ENCODE data around the gene ZBTB5. TPM values are rescaled to one million over a fixed set of nuclear protein-coding genes. Genes with fewer than 3 reads are reported as not detected.
"Not testable (repeated sequence)": the region's sequence is repeated elsewhere in the genome, so short reads cannot be mapped to it uniquely, and the experiment has no call there.

Gene ZBTB5
- total and polyA plus RNA-seq, 2 of the 4 experiments (the other 2 are of a cell fraction): 6.3 to 9.1 TPM

DNA sequence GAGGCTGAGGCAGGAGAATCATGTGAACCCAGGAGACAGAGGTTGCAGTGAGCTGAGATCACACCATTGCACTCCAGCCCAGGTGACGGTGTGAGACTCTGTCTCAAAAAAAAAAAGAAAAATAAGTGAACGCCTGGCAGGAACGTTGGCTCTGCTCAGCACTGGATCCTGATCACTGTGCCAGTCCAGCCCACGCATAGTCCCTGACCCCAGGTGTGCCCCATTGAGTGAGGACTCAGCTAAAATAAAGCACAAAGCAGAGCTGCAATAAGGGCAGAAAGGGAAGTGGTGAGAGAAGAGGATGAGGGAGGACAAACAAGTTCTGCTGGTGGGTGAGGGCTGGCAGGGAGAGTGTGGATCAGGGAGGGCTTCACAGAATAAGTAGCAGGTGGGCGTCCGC is 38.4 kb downstream of the ZBTB5 start:
- Histone ChIP-seq H3K4ac (ENCODE audit: low read depth, low read length) (no peak overlapping the region), H2BK20ac (ENCODE audit: low read depth, low read length) (no peak overlapping the region), H3K36me3 (ENCODE audit: control insufficient read depth, insufficient read depth, low read length) (peaks cover 39% of the 10 kb centered on the region), H2BK5ac (ENCODE audit: low read depth, low read length, poor library complexity, severe bottlenecking) (no peak overlapping the region), H3K4me3 (ENCODE audit: insufficient read depth, low read depth, low read length) (no peak overlapping the region), H2BK15ac (ENCODE audit: low read depth, low read length) (no peak overlapping the region), H3K4me1 (ENCODE audit: control insufficient read depth, insufficient read depth, low read length) (peaks cover 9% of the 10 kb centered on the region), H3K18ac (ENCODE audit: low read depth, low read length) (no peak overlapping the region), H4K5ac (ENCODE audit: low read depth, low read length) (no peak overlapping the region), H4K8ac (ENCODE audit: low read depth in 2 of 2, low read length in 2 of 2) (no peak overlapping the region), H2AK9ac (replicated peaks; ENCODE audit: low read depth, low read length, poor library complexity) (no peak overlapping the region), H3K9me3 (ENCODE audit: control insufficient read depth, insufficient read depth, low read length) (no peaks in the 10 kb centered on the region), H3K14ac (replicated peaks; ENCODE audit: low read depth, low read length) (no peak overlapping the region), H2AFZ (replicated peaks; ENCODE audit: low read length, poor library complexity) (no peak overlapping the region), H3K27me3 (ENCODE audit: control insufficient read depth, insufficient read depth, low read length) (no peaks in the 10 kb centered on the region), H4K20me1 (ENCODE audit: insufficient read depth, low read length) (peaks cover 28% of the 10 kb centered on the region), H3K79me1 (ENCODE audit: low read depth in 1 of 2, low read length in 2 of 2) (peaks cover 19 to 50% of the 10 kb centered on the region in 2 experiments), H3K56ac (ENCODE audit: extremely low read depth, insufficient read depth, low read length) (no peak overlapping the region), H3K23ac (ENCODE audit: low read depth, low read length) (no peak overlapping the region), H2BK120ac (ENCODE audit: low read depth, low read length) (no peak overlapping the region), H3K27ac (ENCODE audit: insufficient read depth, low read length) (no peak overlapping the region), H3K9ac (ENCODE audit: low read depth, low read length) (no peak overlapping the region), H4K91ac (ENCODE audit: insufficient read depth, low read depth, low read length) (no peak overlapping the region), H3K4me2 (ENCODE audit: low read depth, low read length) (no peak overlapping the region), H3K9me1 (ENCODE audit: insufficient read depth, low read length) (peaks cover 16% of the 10 kb centered on the region), H2AK5ac (ENCODE audit: low read depth, low read length) (no peak overlapping the region)
- no peak for ATAC-seq (ENCODE audit: low read depth)
- in situ Hi-C loops (cut with MboI; ENCODE audit: low sequenced_read_pairs) (no loop called here), intact Hi-C loops (cut with micrococcal nuclease) (no loop called here), dilution Hi-C loops (cut with HindIII; ENCODE audit: low sequenced_read_pairs, unreplicated experiment) (no loop called here)
- ChIA-PET CTCF (interaction anchor here (0.6 to 0.7 kb wide), 2 partner anchors 1042 to 1165 kb away, joined by 4 read pairs; no protein-coding TSS in a partner anchor), POLR2A (ENCODE audit: unreplicated experiment) (interaction anchor here (0.6 kb wide), 1 partner anchor 43 kb away, joined by 4 read pairs; no protein-coding TSS in a partner anchor)
- no TSS peak for BruUV-seq (replicated peaks)
- TF ChIP-seq CHD1 (IDR thresholded peaks at IDR 0.05; ENCODE audit: low read depth, low read length) (no peak), RAD21 (IDR thresholded peaks at IDR 0.05; ENCODE audit: low read length) (no peak), FOS (IDR thresholded peaks at IDR 0.05; ENCODE audit: low read depth, low read length) (no peak), NFE2L2 (IDR thresholded peaks at IDR 0.05; ENCODE audit: low read depth, low read length) (no peak), CEBPB (IDR thresholded peaks at IDR 0.05; ENCODE audit: low read depth, low read length) (no peak), POLR2A (IDR thresholded peaks at IDR 0.05; ENCODE audit: low read depth, low read length) (no peak)
- TF ChIP-seq, protein P1, sequence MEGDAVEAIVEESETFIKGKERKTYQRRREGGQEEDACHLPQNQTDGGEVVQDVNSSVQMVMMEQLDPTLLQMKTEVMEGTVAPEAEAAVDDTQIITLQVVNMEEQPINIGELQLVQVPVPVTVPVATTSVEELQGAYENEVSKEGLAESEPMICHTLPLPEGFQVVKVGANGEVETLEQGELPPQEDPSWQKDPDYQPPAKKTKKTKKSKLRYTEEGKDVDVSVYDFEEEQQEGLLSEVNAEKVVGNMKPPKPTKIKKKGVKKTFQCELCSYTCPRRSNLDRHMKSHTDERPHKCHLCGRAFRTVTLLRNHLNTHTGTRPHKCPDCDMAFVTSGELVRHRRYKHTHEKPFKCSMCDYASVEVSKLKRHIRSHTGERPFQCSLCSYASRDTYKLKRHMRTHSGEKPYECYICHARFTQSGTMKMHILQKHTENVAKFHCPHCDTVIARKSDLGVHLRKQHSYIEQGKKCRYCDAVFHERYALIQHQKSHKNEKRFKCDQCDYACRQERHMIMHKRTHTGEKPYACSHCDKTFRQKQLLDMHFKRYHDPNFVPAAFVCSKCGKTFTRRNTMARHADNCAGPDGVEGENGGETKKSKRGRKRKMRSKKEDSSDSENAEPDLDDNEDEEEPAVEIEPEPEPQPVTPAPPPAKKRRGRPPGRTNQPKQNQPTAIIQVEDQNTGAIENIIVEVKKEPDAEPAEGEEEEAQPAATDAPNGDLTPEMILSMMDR (conservative IDR thresholded peaks at IDR 0.05; ENCODE audit: low read depth, low read length): no peak
- DNase-seq: no peak
- WGBS, 2 experiments (ENCODE audit: extremely low coverage in 2 of 2, insufficient read length in 1 of 2): 100% methylated on average over 3 of the region's 6 CpGs; no CpG with 5 or more reads in 1 of the 2 experiments

- CTCF ChIA-PET: interaction anchor here (0.7 kb wide), 1 partner anchor 1042 kb away, joined by 4 read pairs; no protein-coding TSS in a partner anchor
- dilution Hi-C loops (cut with HindIII; ENCODE audit: low sequenced_read_pairs, unreplicated experiment): not testable (repeated sequence)
Observed at GRCh38 chr9:37426431-37426830, 38.8 kb downstream of the ZBTB5 start.

More at GRCh38 chr9:37426431-37426830, 38.8 kb downstream of the ZBTB5 start:
- POLR2A ChIA-PET (ENCODE audit: unreplicated experiment): interaction anchor here (0.6 kb wide), 1 partner anchor 43 kb away, joined by 4 read pairs; no protein-coding TSS in a partner anchor
- H2BK5ac ChIP-seq (ENCODE audit: low read depth, low read length, poor library complexity, severe bottlenecking); H3K9ac ChIP-seq (ENCODE audit: low read depth, low read length); H3K4me2 ChIP-seq (ENCODE audit: low read depth, low read length); in situ Hi-C loops (cut with MboI; ENCODE audit: low sequenced_read_pairs); H2BK20ac ChIP-seq (ENCODE audit: low read depth, low read length); H3K56ac ChIP-seq (ENCODE audit: extremely low read depth, insufficient read depth, low read length); H3K14ac ChIP-seq (replicated peaks; ENCODE audit: low read depth, low read length); H3K4ac ChIP-seq (ENCODE audit: low read depth, low read length); H3K27ac ChIP-seq (ENCODE audit: insufficient read depth, low read length); BruUV-seq (replicated peaks); H4K5ac ChIP-seq (ENCODE audit: low read depth, low read length); H4K91ac ChIP-seq (ENCODE audit: insufficient read depth, low read depth, low read length); H2BK15ac ChIP-seq (ENCODE audit: low read depth, low read length); DNase-seq; H4K8ac ChIP-seq (ENCODE audit: low read depth in 2 of 2, low read length in 2 of 2); H3K4me1 ChIP-seq (ENCODE audit: control insufficient read depth, insufficient read depth, low read length); H2AK5ac ChIP-seq (ENCODE audit: low read depth, low read length); H2BK120ac ChIP-seq (ENCODE audit: low read depth, low read length); H3K9me3 ChIP-seq (ENCODE audit: control insufficient read depth, insufficient read depth, low read length); H3K18ac ChIP-seq (ENCODE audit: low read depth, low read length); ATAC-seq (ENCODE audit: low read depth); H2AFZ ChIP-seq (replicated peaks; ENCODE audit: low read length, poor library complexity); H3K27me3 ChIP-seq (ENCODE audit: control insufficient read depth, insufficient read depth, low read length); H3K4me3 ChIP-seq (ENCODE audit: insufficient read depth, low read depth, low read length); intact Hi-C loops (cut with micrococcal nuclease); H3K23ac ChIP-seq (ENCODE audit: low read depth, low read length); H2AK9ac ChIP-seq (replicated peaks; ENCODE audit: low read depth, low read length, poor library complexity): not testable (repeated sequence)
- peaks cover 17 to 51% of the 10 kb centered on the region in 2 experiments for H3K79me1 ChIP-seq (ENCODE audit: low read depth in 1 of 2, low read length in 2 of 2)
- H3K9me1 ChIP-seq (ENCODE audit: insufficient read depth, low read length): peaks cover 16% of the 10 kb centered on the region
- H4K20me1 ChIP-seq (ENCODE audit: insufficient read depth, low read length): peaks cover 28% of the 10 kb centered on the region
- peaks cover 37% of the 10 kb centered on the region for H3K36me3 ChIP-seq (ENCODE audit: control insufficient read depth, insufficient read depth, low read length)
- WGBS, 2 experiments (ENCODE audit: extremely low coverage in 2 of 2, insufficient read length in 1 of 2): no CpG with 5 or more reads among the region's 15 CpGs

All from IMR-90 (cell line).